H1 (cell line): ENCODE results near the gene SMYD5. TPM values are rescaled to one million over a fixed set of nuclear protein-coding genes. Genes with fewer than 3 reads are reported as not detected.

Experiments used
- CTCF ChIA-PET: fragments of 300-600 bp; sonication (Branson Sonifier 250); formaldehyde crosslinking; loops from one replicate; lab custom pipeline; 2021; ENCODE audit not compliant: partially characterized antibody; lab: Charles Lee
- POLR2A ChIA-PET: fragments of 300-600 bp; sonication (Branson Sonifier 250); formaldehyde crosslinking; loops from one replicate; lab custom pipeline; 2021; ENCODE audit warnings: inconsistent platforms; ENCODE audit not compliant: partially characterized antibody; lab: Charles Lee
- DNase-seq, 2 experiments: peaks; one replicate each; pipeline versions ENCODE4 v3.0.0 to v3.0.0-alpha.2; 2010 to 2022; ENCODE audit warnings: low spot score in 2 of 2, low read depth in 1 of 2, mixed read lengths in 1 of 2
- FAIRE-seq: peaks from 2 replicates; lab custom pipeline; 2011; peaks lifted over from hg19 to GRCh38; lab: Jason Lieb, UNC
- H2AFZ ChIP-seq: 2 replicates; pipeline ENCODE4 v1.8.1; 2012; ENCODE audit warnings: low read length, inconsistent platforms
- H2AK5ac ChIP-seq: 2 replicates; pipeline ENCODE4 v1.6.1; 2013; ENCODE audit warnings: low read depth, low read length
- H2BK120ac ChIP-seq: replicated peaks from 2 replicates; pipeline ENCODE3; 2013; ENCODE audit warnings: low read depth, low read length, inconsistent platforms
- H2BK12ac ChIP-seq: 2 replicates; pipeline ENCODE4 v1.6.1; 2013; ENCODE audit warnings: low read depth, low read length
- H2BK15ac ChIP-seq: 2 replicates; pipeline ENCODE4 v1.6.1; 2013; ENCODE audit warnings: low read length
- H2BK20ac ChIP-seq: 2 replicates; pipeline ENCODE4 v1.6.1; 2013; ENCODE audit warnings: low read length
- H2BK5ac ChIP-seq: 2 replicates; pipeline ENCODE4 v1.6.1; 2013; ENCODE audit warnings: low read depth, low read length
- H3K14ac ChIP-seq: 2 replicates; pipeline ENCODE4 v1.6.1; 2013; ENCODE audit warnings: inconsistent platforms; ENCODE audit not compliant: insufficient read length
- H3K18ac ChIP-seq: 2 replicates; pipeline ENCODE4 v1.6.1; 2013; ENCODE audit warnings: low read length; ENCODE audit errors: extremely low read depth
- H3K23ac ChIP-seq: 2 replicates; pipeline ENCODE4 v1.6.1; 2013; ENCODE audit warnings: inconsistent platforms; ENCODE audit not compliant: insufficient read length
- H3K23me2 ChIP-seq: 2 replicates; pipeline ENCODE4 v1.6.1; 2013; ENCODE audit warnings: low read depth, low read length
- H3K27ac ChIP-seq: 2 replicates; pipeline ENCODE4 v1.6.1; 2011; ENCODE audit warnings: low read depth, low read length, inconsistent platforms
- H3K27me3 ChIP-seq, 4 experiments: replicated peaks in 1 of 4; 1 replicate in 1 of 4; 2 replicates in 3 of 4; pipeline versions ENCODE4 v1.6.1 to v1.8.1; 2011 to 2013; ENCODE audit warnings: low read length in 3 of 4, mild to moderate bottlenecking in 3 of 4, inconsistent platforms in 2 of 4, mixed read lengths in 2 of 4, moderate library complexity in 1 of 4; ENCODE audit not compliant: control insufficient read depth in 3 of 4, insufficient read depth in 3 of 4; ENCODE audit errors: extremely low read depth in 1 of 4
- H3K36me3 ChIP-seq, 4 experiments: 2 replicates each; pipeline versions ENCODE4 v1.6.1 to v1.8.1; 2011 to 2013; ENCODE audit warnings: mild to moderate bottlenecking in 4 of 4, low read length in 3 of 4, moderate library complexity in 2 of 4, control low read depth in 1 of 4, inconsistent platforms in 1 of 4; ENCODE audit not compliant: insufficient read depth in 4 of 4, control insufficient read depth in 2 of 4
- H3K4ac ChIP-seq: replicated peaks from 2 replicates; pipeline ENCODE3; 2013; ENCODE audit warnings: low read length, low read depth, mixed read lengths, inconsistent platforms; ENCODE audit not compliant: insufficient read length
- H3K4me1 ChIP-seq, 4 experiments: replicated peaks in 1 of 4; 1 replicate in 1 of 4; 2 replicates in 3 of 4; pipeline versions ENCODE4 v1.6.1 to v1.8.1; 2011 to 2013; ENCODE audit warnings: low read length in 3 of 4, inconsistent platforms in 2 of 4, mixed read lengths in 1 of 4; ENCODE audit not compliant: insufficient read depth in 4 of 4, control insufficient read depth in 3 of 4
- H3K4me2 ChIP-seq, 2 experiments: 2 replicates each; pipeline versions ENCODE4 v1.6.1 to v1.8.1; 2011 to 2013; ENCODE audit warnings: low read depth in 2 of 2, low read length in 2 of 2, control low read depth in 1 of 2, inconsistent platforms in 1 of 2, mild to moderate bottlenecking in 1 of 2; ENCODE audit not compliant: insufficient read depth in 1 of 2
- H3K4me3 ChIP-seq, 4 experiments: fragments of 200-600, 300-600 bp in 1 of 4; sonication (generic), shearing (Covaris generic), sonication (Bioruptor Twin) in 1 of 4; 2 replicates each; pipeline versions ENCODE4 v1.5.1 to v1.8.1; 2011 to 2016; ENCODE audit warnings: low read length in 4 of 4, low read depth in 3 of 4, control low read depth in 2 of 4, inconsistent platforms in 2 of 4, mild to moderate bottlenecking in 2 of 4, mixed read lengths in 1 of 4, moderate library complexity in 1 of 4; ENCODE audit not compliant: insufficient read depth in 2 of 4; ENCODE audit errors: extremely low read depth in 1 of 4
- H3K56ac ChIP-seq: replicated peaks from 2 replicates; pipeline ENCODE3; 2013; ENCODE audit warnings: low read depth, mild to moderate bottlenecking, mixed read lengths, low read length, inconsistent platforms; ENCODE audit not compliant: insufficient read length
- H3K79me1 ChIP-seq: 2 replicates; pipeline ENCODE4 v1.6.1; 2013; ENCODE audit warnings: low read depth, low read length, control low read depth
- H3K79me2 ChIP-seq, 2 experiments: 2 replicates each; pipeline versions ENCODE4 v1.6.1 to v1.8.1; 2012 to 2013; ENCODE audit warnings: low read length in 2 of 2, mild to moderate bottlenecking in 2 of 2, inconsistent platforms in 1 of 2; ENCODE audit not compliant: insufficient read depth in 2 of 2, control insufficient read depth in 1 of 2
- H3K9ac ChIP-seq, 4 experiments: replicated peaks in 1 of 4; 1 replicate in 1 of 4; 2 replicates in 3 of 4; pipeline versions ENCODE4 v1.6.1 to v1.8.1; 2011 to 2013; ENCODE audit warnings: low read depth in 3 of 4, low read length in 3 of 4, control low read depth in 2 of 4, mild to moderate bottlenecking in 2 of 4, moderate library complexity in 2 of 4, inconsistent platforms in 1 of 4; ENCODE audit errors: extremely low read depth in 1 of 4
- H3K9me3 ChIP-seq, 2 experiments: 2 replicates each; pipeline versions ENCODE4 v1.6.1 to v1.8.1; 2012 to 2013; ENCODE audit warnings: mild to moderate bottlenecking in 2 of 2, moderate library complexity in 2 of 2, control low read depth in 1 of 2, inconsistent platforms in 1 of 2, low read depth in 1 of 2, low read length in 1 of 2, mixed read lengths in 1 of 2; ENCODE audit not compliant: insufficient read depth in 2 of 2
- H4K20me1 ChIP-seq, 2 experiments: replicated peaks in 1 of 2; 2 replicates each; pipeline versions ENCODE3 to v1.8.1; 2011 to 2013; ENCODE audit warnings: inconsistent platforms in 2 of 2, low read length in 2 of 2, mild to moderate bottlenecking in 1 of 2; ENCODE audit not compliant: insufficient read depth in 2 of 2, control insufficient read depth in 1 of 2
- H4K5ac ChIP-seq: 2 replicates; pipeline ENCODE4 v1.6.1; 2013; ENCODE audit warnings: low read length, low read depth, mixed read lengths, inconsistent platforms; ENCODE audit not compliant: insufficient read length
- H4K8ac ChIP-seq: 2 replicates; pipeline ENCODE4 v1.8.0; 2013; ENCODE audit warnings: mild to moderate bottlenecking, moderate library complexity, low read length, inconsistent platforms; ENCODE audit not compliant: insufficient read depth; ENCODE audit errors: extremely low read depth
- H4K91ac ChIP-seq: replicated peaks from 2 replicates; pipeline ENCODE3; 2013; ENCODE audit warnings: low read length, mixed read lengths, inconsistent platforms; ENCODE audit not compliant: insufficient read length
- CREB1 ChIP-seq: IDR thresholded peaks from 2 replicates; pipeline ENCODE4 v1.6.1; 2012; ENCODE audit warnings: inconsistent platforms
- POLR2A ChIP-seq, 2 experiments: IDR thresholded peaks; 1 replicate in 1 of 2; 2 replicates in 1 of 2; pipeline ENCODE4 v1.6.1; 2011; ENCODE audit warnings: low read depth in 2 of 2, low read length in 2 of 2, mild to moderate bottlenecking in 2 of 2; ENCODE audit errors: control extremely low read depth in 1 of 2
- RBBP5 ChIP-seq: IDR thresholded peaks from 2 replicates; pipeline ENCODE4 v1.7.1; 2012; ENCODE audit warnings: low read depth, mild to moderate bottlenecking, inconsistent platforms, low read length, moderate library complexity, borderline replicate concordance
- SIN3A ChIP-seq, 2 experiments: IDR thresholded peaks in 1 of 2; conservative IDR thresholded peaks in 1 of 2; 2 replicates each; pipeline ENCODE4 v1.6.1; 2011 to 2012; ENCODE audit warnings: low read length in 2 of 2, improper control_type of control experiment in 1 of 2, low read depth in 1 of 2, mild to moderate bottlenecking in 1 of 2
- TAF7 ChIP-seq: optimal IDR thresholded peaks from 2 replicates; pipeline ENCODE3; 2011; ENCODE audit warnings: low read depth, mild to moderate bottlenecking, inconsistent platforms, low read length, moderate library complexity, borderline replicate concordance
- WGBS, 2 experiments: shearing (Covaris generic) in 1 of 2; methylation state at CpG; one replicate each; pipeline versions ENCODE4 v1.1.6 to v1.1.7; 2013 to 2015; ENCODE audit warnings: low lambda C conversion rate in 2 of 2, mixed read lengths in 2 of 2, inconsistent platforms in 1 of 2, low coverage in 1 of 2, missing lambda C conversion rate in 1 of 2; ENCODE audit not compliant: insufficient replicate concordance in 2 of 2, insufficient coverage in 1 of 2, insufficient read length in 1 of 2; ENCODE audit errors: extremely low coverage in 1 of 2, missing lambda C conversion rate in 1 of 2; 5-methylcytosine and 5-hydroxymethylcytosine counted together
- polyA plus RNA-seq, 7 experiments: library from polyadenylated mRNA; depleted of rRNA in 3 of 7; stranded (reverse) in 5 of 7; unstranded in 2 of 7; fragments of >200 nt in 5 of 7; fragments of 200-250 nt in 2 of 7; gene quantifications; 1 replicate in 5 of 7; 2 replicates in 1 of 7; 4 replicates in 1 of 7; pipeline versions ENCODE4 v1.2.1 to v1.2.3, GENCODE V29; 2011 to 2013; ENCODE audit warnings: missing spikeins in 2 of 7, mixed read lengths in 2 of 7
- total RNA-seq: library from RNA; stranded (reverse); fragmentation: NEBNext Ultra II Directional; extraction: Animal tissue kit (Norgen Biotek cat#: 25700); gene quantifications from 2 replicates; pipeline ENCODE4 v1.2.1, GENCODE V29; 2021

The SMYD5 gene
- total and polyA plus RNA-seq, 2 of the 8 experiments (the other 6 are each of a cell fraction or from before 2014, with no cell fraction given), result 35.2 to 56.7 TPM

DNA sequence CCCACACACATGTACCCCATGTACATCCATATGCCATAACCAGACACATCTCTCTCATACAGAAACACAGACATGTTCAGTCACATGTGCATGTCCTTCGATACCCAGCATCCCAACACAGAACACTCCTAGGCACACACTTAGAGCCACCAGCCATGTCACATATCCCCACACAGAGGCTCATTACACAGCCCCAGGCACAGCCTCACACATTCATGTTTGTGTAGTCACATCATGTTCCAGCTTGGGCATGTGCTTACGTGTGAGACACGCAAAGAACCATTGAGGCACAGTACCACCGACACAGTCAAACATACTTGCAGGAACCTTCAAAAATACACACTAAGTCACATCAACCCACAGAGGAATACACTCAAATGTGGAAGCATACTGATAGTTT, 53.0 kb downstream of the SMYD5 start:
- H2BK15ac ChIP-seq, result no peak overlapping the region
- no peak overlapping the region for H4K91ac ChIP-seq
- no peak overlapping the region for H2BK12ac ChIP-seq
- TF ChIP-seq RBBP5 (no peak), SIN3A (conservative IDR thresholded peaks at IDR 0.05 in 1 of 2, IDR thresholded peaks at IDR 0.05 in 1 of 2; ENCODE audit: low read depth in 1 of 2, low read length in 2 of 2) (no peak), POLR2A (IDR thresholded peaks at IDR 0.05; ENCODE audit: control extremely low read depth in 1 of 2, low read depth in 2 of 2, low read length in 2 of 2) (no peak), CREB1 (no peak), TAF7 (no peak)

More for the DNA sequence above, 53.0 kb downstream of the SMYD5 start:
- ChIA-PET CTCF (interaction anchor here (1.2 to 2.1 kb wide), 2 partner anchors 19 to 23 kb away, joined by 6 to 9 read pairs; no protein-coding TSS in a partner anchor), POLR2A (interaction anchor here (3.9 to 4.6 kb wide), 2 partner anchors 9 to 14 kb away, joined by 22 read pairs; no protein-coding TSS in a partner anchor)
- Histone ChIP-seq H3K4me3 (no peak overlapping the region), H3K4me2 (no peak overlapping the region), H2AFZ (no peak overlapping the region), H3K4ac (no peak overlapping the region), H3K9ac (no peak overlapping the region), H2AK5ac (no peak overlapping the region), H3K27me3 (peaks cover 0 to 28% (median 22%) of the 10 kb centered on the region in 4 experiments; a peak in 6 of 7 replicates), H3K79me1 (peaks cover 7% of the 10 kb centered on the region; the same call in 1 of the 2 replicates), H3K23me2 (peaks cover 10% of the 10 kb centered on the region; the same call in 1 of the 2 replicates), H3K18ac (no peak overlapping the region), H2BK120ac (no peak overlapping the region), H3K27ac (no peak overlapping the region), H3K79me2 (no peaks in the 10 kb centered on the region; a peak in 1 of 4 replicates), H3K23ac (no peak overlapping the region), H3K36me3 (peaks cover 0 to 11% (median 4%) of the 10 kb centered on the region in 4 experiments; a peak in 4 of 8 replicates), H4K20me1 (peaks cover 3 to 39% of the 10 kb centered on the region in 2 experiments), H4K5ac (no peak overlapping the region), H3K9me3 (no peaks in the 10 kb centered on the region), H3K56ac (no peak overlapping the region), H3K14ac (no peak overlapping the region), H4K8ac (no peak overlapping the region), H2BK5ac (no peak overlapping the region), H3K4me1 (peaks cover 0 to 10% (median 6%) of the 10 kb centered on the region in 4 experiments; a peak in 5 of 7 replicates), H2BK20ac (no peak overlapping the region)
- FAIRE-seq (no peak), DNase-seq (no peak)
- WGBS, 2 experiments, result 89% methylated on average over 4 of the region's 4 CpGs; no CpG with 5 or more reads in 1 of the 2 experiments
